ENCODE measurements around the gene TMEM114.
"Not testable (repeated sequence)": the region's sequence is repeated elsewhere in the genome, so short reads cannot be mapped to it uniquely, and the experiment has no call there.

Gene TMEM114

DNA sequence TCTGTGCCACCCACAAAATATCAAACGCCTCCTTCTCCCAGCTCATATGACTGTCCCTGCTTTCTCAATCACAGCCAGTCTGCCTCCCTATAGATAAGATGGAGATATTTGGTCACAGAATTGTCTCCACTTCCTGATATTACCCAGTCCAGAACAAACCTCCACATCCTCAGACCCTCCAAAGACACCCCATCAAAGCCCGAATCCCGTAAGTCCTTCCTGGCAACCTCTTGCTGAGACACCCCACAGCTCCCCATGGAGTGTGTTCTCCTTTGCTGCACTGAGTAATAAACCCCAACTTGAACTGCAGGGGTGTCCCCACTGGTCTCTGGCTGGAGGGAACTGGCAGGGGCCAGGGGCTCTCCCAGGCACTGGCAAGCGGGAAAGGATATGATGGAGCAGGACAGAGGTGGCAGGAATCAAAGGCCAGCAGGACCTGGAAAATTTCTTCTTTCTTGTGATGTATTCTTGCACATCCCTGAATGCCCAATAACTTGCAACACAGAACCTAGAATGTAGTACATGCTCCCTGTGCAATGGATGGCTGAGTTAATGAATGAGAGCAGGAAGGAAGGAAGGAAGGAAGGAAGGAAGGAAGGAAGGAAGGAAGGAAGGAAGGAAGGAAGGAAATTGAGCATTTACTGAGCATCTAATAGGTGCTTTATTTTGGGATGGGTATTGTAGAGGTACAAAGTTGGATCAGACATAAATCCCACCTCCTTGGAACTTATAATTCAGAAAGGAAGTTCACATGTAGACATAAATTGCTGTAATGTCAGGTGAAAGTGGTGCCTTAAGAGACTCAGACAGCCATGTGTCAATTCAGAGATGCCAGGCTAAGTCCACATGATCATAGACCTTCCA, 13.9 kb downstream of the TMEM114 start:
- TF ChIP-seq, protein P1, sequence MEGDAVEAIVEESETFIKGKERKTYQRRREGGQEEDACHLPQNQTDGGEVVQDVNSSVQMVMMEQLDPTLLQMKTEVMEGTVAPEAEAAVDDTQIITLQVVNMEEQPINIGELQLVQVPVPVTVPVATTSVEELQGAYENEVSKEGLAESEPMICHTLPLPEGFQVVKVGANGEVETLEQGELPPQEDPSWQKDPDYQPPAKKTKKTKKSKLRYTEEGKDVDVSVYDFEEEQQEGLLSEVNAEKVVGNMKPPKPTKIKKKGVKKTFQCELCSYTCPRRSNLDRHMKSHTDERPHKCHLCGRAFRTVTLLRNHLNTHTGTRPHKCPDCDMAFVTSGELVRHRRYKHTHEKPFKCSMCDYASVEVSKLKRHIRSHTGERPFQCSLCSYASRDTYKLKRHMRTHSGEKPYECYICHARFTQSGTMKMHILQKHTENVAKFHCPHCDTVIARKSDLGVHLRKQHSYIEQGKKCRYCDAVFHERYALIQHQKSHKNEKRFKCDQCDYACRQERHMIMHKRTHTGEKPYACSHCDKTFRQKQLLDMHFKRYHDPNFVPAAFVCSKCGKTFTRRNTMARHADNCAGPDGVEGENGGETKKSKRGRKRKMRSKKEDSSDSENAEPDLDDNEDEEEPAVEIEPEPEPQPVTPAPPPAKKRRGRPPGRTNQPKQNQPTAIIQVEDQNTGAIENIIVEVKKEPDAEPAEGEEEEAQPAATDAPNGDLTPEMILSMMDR (conservative IDR thresholded peaks at IDR 0.05; ENCODE audit: low read depth, low read length): no peak
- no peak for DNase-seq (ENCODE audit: low read depth)
- H3K4me3 ChIP-seq (ENCODE audit: low read length): no peak overlapping the region

DNA sequence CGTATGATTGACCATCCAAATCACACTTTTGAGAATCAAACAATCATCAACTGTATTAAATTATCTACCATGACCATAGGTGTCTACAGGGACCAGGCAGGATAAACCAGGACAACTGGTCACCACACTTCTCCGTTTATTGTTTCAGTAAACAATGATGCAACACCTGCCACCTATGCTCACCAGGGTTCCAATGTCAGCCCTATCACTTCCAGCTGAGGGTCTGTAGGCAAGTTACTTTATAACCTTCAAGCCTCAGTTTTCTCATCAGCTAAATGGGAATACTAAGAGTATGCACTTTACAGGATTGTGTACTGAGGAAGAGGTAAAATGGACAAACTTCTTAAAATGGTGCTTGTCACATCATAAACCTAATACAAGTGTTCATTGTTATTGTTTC, 14.9 kb downstream of the TMEM114 start:
- no peak for DNase-seq (ENCODE audit: low read depth)
- no peak overlapping the region for H3K4me3 ChIP-seq (ENCODE audit: low read length)
- TF ChIP-seq, protein P1 (conservative IDR thresholded peaks at IDR 0.05; ENCODE audit: low read depth, low read length): no peak

DNA sequence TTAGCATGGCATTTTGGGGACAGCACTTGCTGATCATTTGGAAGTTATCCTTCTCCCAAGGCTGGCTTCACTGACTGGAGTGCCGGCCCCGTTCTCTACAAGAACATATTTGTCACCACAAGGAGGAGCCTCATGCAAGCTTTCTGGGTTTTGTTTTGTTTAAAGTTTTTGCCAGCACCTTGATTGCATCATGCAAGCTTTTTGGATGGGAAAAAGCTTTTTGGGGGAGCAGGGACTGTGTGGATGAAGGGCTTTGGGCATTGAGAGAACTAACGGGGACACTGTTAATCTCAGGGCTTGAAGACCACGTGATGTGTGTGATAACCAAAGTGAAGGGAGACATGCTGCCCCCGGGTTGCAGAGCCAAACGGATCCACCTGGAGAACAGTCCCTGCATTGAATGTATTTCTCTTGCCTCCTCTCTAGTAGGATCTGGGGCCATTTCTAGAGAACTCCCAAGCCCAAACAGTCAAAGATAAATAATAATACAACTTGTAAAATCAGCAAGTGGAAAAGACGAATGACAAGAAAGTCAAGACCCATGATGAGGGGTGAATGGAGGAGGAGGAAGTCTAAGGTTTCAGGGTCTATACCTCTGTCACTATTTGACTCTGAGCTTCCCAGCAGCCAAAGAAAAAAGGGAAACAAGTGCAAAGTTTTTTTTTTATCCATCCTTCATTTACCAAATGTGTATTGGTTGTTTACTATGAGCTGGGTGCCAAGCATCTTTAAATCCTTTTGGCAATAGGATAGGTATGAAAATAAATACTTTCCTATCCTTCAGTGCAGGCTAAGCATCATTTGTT, 17.2 kb downstream of the TMEM114 start:
- DNase-seq (ENCODE audit: low read depth): no peak
- TF ChIP-seq, protein P1 (conservative IDR thresholded peaks at IDR 0.05; ENCODE audit: low read depth, low read length): peak; percentile 60
- H3K4me3 ChIP-seq (ENCODE audit: low read length): no peak overlapping the region

DNA sequence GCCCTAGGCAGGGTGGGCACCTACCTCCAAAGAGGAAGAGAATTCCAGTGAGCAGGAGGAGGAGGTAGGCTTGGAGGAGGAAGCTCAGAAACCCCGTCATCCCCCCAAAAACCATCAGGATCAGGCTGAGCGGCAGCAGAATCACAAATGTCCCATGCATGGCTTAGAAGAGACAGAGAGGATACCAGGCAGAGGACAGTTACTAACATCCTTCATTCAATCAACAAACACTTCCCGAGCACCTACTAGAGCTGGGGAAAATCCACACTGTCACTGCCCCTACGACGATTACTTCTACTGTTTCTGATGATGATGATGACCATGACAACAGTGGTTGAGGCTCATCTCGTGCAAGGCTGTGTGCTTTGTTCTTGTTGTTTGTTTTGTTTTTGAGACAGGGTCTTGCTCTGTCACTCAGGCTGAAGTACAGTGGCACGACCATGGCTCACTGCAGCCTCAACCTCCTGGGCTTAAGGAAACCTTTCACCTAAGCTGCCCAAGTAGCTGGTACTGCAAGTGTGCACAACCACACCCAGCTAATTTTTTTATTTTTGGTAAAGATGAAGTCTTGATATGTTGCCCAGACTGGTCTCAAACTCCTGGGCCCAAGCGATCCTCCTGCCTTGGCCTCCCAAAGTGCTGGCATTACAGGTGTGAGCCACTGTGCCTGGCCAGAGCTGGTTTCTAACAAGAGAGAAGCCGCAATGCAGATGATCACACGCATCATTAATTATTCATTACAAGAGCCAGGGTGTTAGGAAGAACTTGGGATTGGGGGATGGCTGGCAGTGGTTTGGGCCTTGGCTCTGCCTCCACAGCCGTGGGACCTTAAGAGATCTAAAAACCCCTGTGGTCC, 18.0 kb downstream of the TMEM114 start:
- TF ChIP-seq, protein P1 (conservative IDR thresholded peaks at IDR 0.05; ENCODE audit: low read depth, low read length): no peak
- H3K4me3 ChIP-seq (ENCODE audit: low read length): no peak overlapping the region
- no peak for DNase-seq (ENCODE audit: low read depth)

DNA sequence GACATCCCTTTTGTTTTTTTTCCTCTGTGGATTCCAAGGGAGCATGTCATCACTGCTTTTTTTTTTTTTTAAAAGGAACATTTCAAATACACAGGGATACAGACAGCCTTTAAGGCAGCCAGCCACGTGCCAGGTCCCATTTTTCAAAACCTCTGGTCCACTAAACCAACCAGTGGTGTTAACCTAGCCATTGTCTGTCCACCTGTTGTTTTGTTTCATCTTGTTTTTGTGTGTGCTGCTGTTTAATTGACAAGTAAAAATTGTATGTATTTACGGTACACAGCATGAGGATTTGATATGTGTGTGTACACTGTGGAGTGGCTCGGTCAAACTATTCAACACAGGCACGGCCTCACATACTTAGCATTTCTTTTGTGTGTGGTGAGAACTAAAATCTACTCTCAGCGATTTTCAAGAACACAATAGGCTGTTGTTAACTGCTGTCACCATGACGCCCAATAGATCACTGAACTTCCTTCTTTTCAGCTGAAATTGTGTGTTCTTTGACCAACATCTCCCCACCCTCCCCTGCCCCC, 19.2 kb downstream of the TMEM114 start:
- H3K4me3 ChIP-seq (ENCODE audit: low read length): no peak overlapping the region
- DNase-seq (ENCODE audit: low read depth): peak; percentile 46
- TF ChIP-seq, protein P1 (conservative IDR thresholded peaks at IDR 0.05; ENCODE audit: low read depth, low read length): no peak

DNA sequence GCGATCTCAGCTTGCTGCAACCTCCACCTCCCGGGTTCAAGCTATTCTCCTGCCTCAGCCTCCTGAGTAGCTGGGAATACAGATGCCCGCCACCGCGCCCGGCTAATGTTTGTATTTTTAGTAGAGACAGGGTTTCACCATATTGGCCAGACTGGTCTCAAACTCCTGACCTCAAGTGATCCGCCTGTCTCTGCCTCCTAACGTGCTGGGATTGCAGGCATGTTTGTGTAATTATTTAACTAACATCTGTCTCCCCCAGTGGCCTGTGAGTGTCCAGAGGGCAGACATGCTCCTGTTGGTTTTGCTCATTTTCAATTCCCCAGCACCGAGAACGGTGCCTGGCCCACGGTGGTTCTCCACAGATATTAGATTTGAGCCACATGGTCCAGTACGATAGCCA, 19.9 kb downstream of the TMEM114 start:
- not testable (repeated sequence) for DNase-seq (ENCODE audit: low read depth); H3K4me3 ChIP-seq (ENCODE audit: low read length)
